HEK293 (cell line): Measurements from ENCODE around the gene ZNF462.
A peak's percentile ranks its signal among the peaks of the same experiment; 100 is the strongest.

Experiments
- CTCF ChIA-PET: fragments of 350-600 bp; formaldehyde crosslinking; extraction: SDS; loops from one replicate; lab custom pipeline; 2021; ENCODE audit warnings: antibody characterized with exemption; lab: Yijun Ruan, JAX
- POLR2A ChIA-PET: fragments of 300-600 bp; formaldehyde crosslinking; extraction: SDS; loops from one replicate; lab custom pipeline; 2020; ENCODE audit warnings: antibody characterized with exemption, inconsistent platforms; lab: Yijun Ruan, JAX
- H3K27ac ChIP-seq: fragments of 200-500 bp; sonication (Bioruptor generic); 2 replicates; pipeline ENCODE4 v1.5.1; 2014; ENCODE audit warnings: low read depth, low read length, control low read depth, inconsistent platforms; ENCODE audit errors: extremely low read depth
- H3K36me3 ChIP-seq, 2 experiments: fragments of 200-500 bp in 1 of 2; sonication (Bioruptor generic) in 1 of 2; 1 replicate in 1 of 2; 2 replicates in 1 of 2; pipeline ENCODE4 v1.5.1; 2014 to 2017; ENCODE audit warnings: inconsistent platforms in 2 of 2, low read length in 2 of 2; ENCODE audit not compliant: control insufficient read depth in 2 of 2, insufficient read depth in 1 of 2
- H3K4me1 ChIP-seq: fragments of 200-500 bp; sonication (Bioruptor generic); 2 replicates; pipeline ENCODE4 v1.5.1; 2014; ENCODE audit warnings: mild to moderate bottlenecking, low read length, inconsistent platforms; ENCODE audit not compliant: control insufficient read depth, insufficient read depth
- H3K4me3 ChIP-seq: 2 replicates; pipeline ENCODE4 v1.5.1; 2011; ENCODE audit warnings: low read depth, mild to moderate bottlenecking, control low read depth, low read length, moderate library complexity
- H3K9me3 ChIP-seq: fragments of 200-500 bp; sonication (Bioruptor generic); 2 replicates; pipeline ENCODE4 v1.5.1; 2014; ENCODE audit warnings: low read depth, low read length, inconsistent platforms; ENCODE audit not compliant: control insufficient read depth, insufficient read depth
- AEBP2 ChIP-seq: fragments of 450-650 bp; formaldehyde crosslinking; IDR thresholded peaks from 2 replicates; pipeline ENCODE4 v1.5.1; 2016; ENCODE audit warnings: missing biosample characterization, missing genetic modification characterization, borderline replicate concordance
- GLIS1 ChIP-seq: fragments of 450-650 bp; formaldehyde crosslinking; IDR thresholded peaks from 2 replicates; pipeline ENCODE4 v1.5.1; 2016; ENCODE audit warnings: missing biosample characterization, missing genetic modification characterization
- GLIS2 ChIP-seq: fragments of 450-650 bp; formaldehyde crosslinking; IDR thresholded peaks from 2 replicates; pipeline ENCODE4 v1.5.1; 2016; ENCODE audit warnings: missing biosample characterization, missing genetic modification characterization
- KLF7 ChIP-seq: fragments of 450-650 bp; formaldehyde crosslinking; IDR thresholded peaks from 2 replicates; pipeline ENCODE4 v1.5.1; 2016; ENCODE audit warnings: missing biosample characterization, missing genetic modification characterization, borderline replicate concordance
- MZF1 ChIP-seq: fragments of 450-650 bp; formaldehyde crosslinking; IDR thresholded peaks from 2 replicates; pipeline ENCODE4 v1.5.1; 2017; ENCODE audit warnings: missing biosample characterization, missing genetic modification characterization, borderline replicate concordance
- PRDM4 ChIP-seq: fragments of 450-650 bp; formaldehyde crosslinking; IDR thresholded peaks from 2 replicates; pipeline ENCODE4 v1.5.1; 2017; ENCODE audit warnings: missing biosample characterization, missing genetic modification characterization
- SP2 ChIP-seq: fragments of 450-650 bp; formaldehyde crosslinking; IDR thresholded peaks from 2 replicates; pipeline ENCODE4 v1.5.1; 2016; ENCODE audit warnings: missing biosample characterization, missing genetic modification characterization
- ZBTB10 ChIP-seq: fragments of 450-650 bp; formaldehyde crosslinking; IDR thresholded peaks from 2 replicates; pipeline ENCODE4 v1.5.1; 2016; ENCODE audit warnings: missing biosample characterization, missing genetic modification characterization
- ZBTB17 ChIP-seq: fragments of 450-650 bp; formaldehyde crosslinking; IDR thresholded peaks from 2 replicates; pipeline ENCODE4 v1.5.1; 2016; ENCODE audit warnings: missing biosample characterization, missing genetic modification characterization
- ZFP69B ChIP-seq: fragments of 450-650 bp; formaldehyde crosslinking; IDR thresholded peaks from 2 replicates; pipeline ENCODE4 v1.5.1; 2016; ENCODE audit warnings: missing biosample characterization, missing genetic modification characterization
- ZNF10 ChIP-seq: fragments of 450-650 bp; formaldehyde crosslinking; IDR thresholded peaks from 2 replicates; pipeline ENCODE4 v1.5.1; 2017; ENCODE audit warnings: missing biosample characterization, missing genetic modification characterization
- ZNF155 ChIP-seq: fragments of 450-650 bp; formaldehyde crosslinking; IDR thresholded peaks from 2 replicates; pipeline ENCODE4 v1.5.1; 2016; ENCODE audit warnings: missing biosample characterization, missing genetic modification characterization
- ZNF223 ChIP-seq: fragments of 450-650 bp; formaldehyde crosslinking; IDR thresholded peaks from 2 replicates; pipeline ENCODE4 v1.5.1; 2016; ENCODE audit warnings: missing biosample characterization, missing genetic modification characterization
- ZNF341 ChIP-seq: fragments of 450-650 bp; formaldehyde crosslinking; IDR thresholded peaks from 2 replicates; pipeline ENCODE4; 2016; ENCODE audit warnings: low read depth, missing biosample characterization, missing genetic modification characterization
- ZNF350 ChIP-seq: fragments of 450-650 bp; formaldehyde crosslinking; IDR thresholded peaks from 2 replicates; pipeline ENCODE4 v1.5.0; 2017; ENCODE audit warnings: missing biosample characterization, mild to moderate bottlenecking, missing genetic modification characterization
- ZNF394 ChIP-seq: fragments of 450-650 bp; formaldehyde crosslinking; IDR thresholded peaks from 2 replicates; pipeline ENCODE4 v1.5.1; 2016; ENCODE audit warnings: missing biosample characterization, missing genetic modification characterization, mild to moderate bottlenecking, moderate library complexity, borderline replicate concordance
- ZNF423 ChIP-seq: fragments of 450-650 bp; formaldehyde crosslinking; IDR thresholded peaks from 2 replicates; pipeline ENCODE4 v1.5.1; 2016; ENCODE audit warnings: missing biosample characterization, missing genetic modification characterization
- ZNF513 ChIP-seq: fragments of 450-650 bp; IDR thresholded peaks from 2 replicates; pipeline ENCODE4 v1.5.1; 2018; ENCODE audit warnings: missing biosample characterization, missing genetic modification characterization
- ZSCAN30 ChIP-seq: fragments of 450-650 bp; IDR thresholded peaks from 2 replicates; pipeline ENCODE4 v1.5.1; 2018; ENCODE audit warnings: missing biosample characterization, mild to moderate bottlenecking, missing genetic modification characterization, moderate library complexity
- ZSCAN4 ChIP-seq: fragments of 450-650 bp; formaldehyde crosslinking; IDR thresholded peaks from 2 replicates; pipeline ENCODE4 v1.5.1; 2017; ENCODE audit warnings: missing biosample characterization, missing genetic modification characterization

ZNF462 gene

GRCh38 chr9:106860721-106861639 is 2.0 kb upstream of the ZNF462 start (continued):
- TF ChIP-seq ZNF423 (tag by site-specific recombination): no peak
- peak; percentile 71 for TF ChIP-seq GLIS1
- no peak for TF ChIP-seq ZNF223 (tag by site-specific recombination)
- peak; percentile 86 for TF ChIP-seq ZNF341 (tag by site-specific recombination)
- peak; percentile 48; the same call in 1 of the 2 replicates for TF ChIP-seq GLIS2 (tag by site-specific recombination)
- peak; percentile 52 for TF ChIP-seq ZBTB17 (tag by site-specific recombination)
- no peak for TF ChIP-seq PRDM4 (tag by site-specific recombination)
- no peak for TF ChIP-seq AEBP2

- ChIA-PET POLR2A (interaction anchor here (0.5 to 7.3 kb wide), 5 partner anchors 11 to 150 kb away, joined by 3 to 45 read pairs (median 5); no protein-coding TSS in a partner anchor), CTCF (interaction anchor here (0.8 to 1.1 kb wide), 2 partner anchors 33 to 44 kb away, joined by 4 to 5 read pairs; no protein-coding TSS in a partner anchor)
- H3K27ac ChIP-seq: peak overlapping the region; percentile 68; the same call in 1 of the 2 replicates
- no peaks in the 10 kb centered on the region for H3K36me3 ChIP-seq
- H3K4me3 ChIP-seq: peak overlapping the region; percentile 66
- TF ChIP-seq ZSCAN30 (tag by site-specific recombination): no peak
- H3K4me1 ChIP-seq: peaks cover 2% of the 10 kb centered on the region; the same call in 1 of the 2 replicates
- H3K9me3 ChIP-seq: no peaks in the 10 kb centered on the region
Observed at GRCh38 chr9:106861640-106862109, 1.3 kb upstream of the ZNF462 start.

GRCh38 chr9:106862110-106862820 is 701 bp upstream of the ZNF462 start:
- POLR2A ChIA-PET: interaction anchor here (0.7 to 7.3 kb wide), 4 partner anchors 10 to 506 kb away, joined by 3 to 45 read pairs (median 6); no protein-coding TSS in a partner anchor
- Histone ChIP-seq H3K4me3 (peak overlapping the region; percentile 66), H3K9me3 (no peaks in the 10 kb centered on the region), H3K4me1 (peaks cover 2% of the 10 kb centered on the region; the same call in 1 of the 2 replicates), H3K27ac (peak overlapping the region; percentile 68; the same call in 1 of the 2 replicates), H3K36me3 (no peaks in the 10 kb centered on the region)
- CTCF ChIA-PET: interaction anchor here (0.6 to 1.1 kb wide), 6 partner anchors 21 to 310 kb away, joined by 3 to 5 read pairs (median 4); no protein-coding TSS in a partner anchor
- TF ChIP-seq ZNF10: no peak
- peak; percentile 22; the same call in 1 of the 2 replicates for TF ChIP-seq SP2 (tag by site-specific recombination)
- peak; percentile 58; the same call in 1 of the 2 replicates for TF ChIP-seq ZBTB17 (tag by site-specific recombination)
- TF ChIP-seq MZF1 (tag by site-specific recombination): no peak
- TF ChIP-seq ZSCAN4 (tag by site-specific recombination): no peak
- peak; percentile 65 for TF ChIP-seq ZBTB10 (tag by site-specific recombination)
- TF ChIP-seq ZFP69B (tag by site-specific recombination): 0 out of 2 replicates have a peak, but pooled peaks have one; percentile 10
- TF ChIP-seq ZNF155 (tag by site-specific recombination): no peak
- peak; percentile 65 for TF ChIP-seq ZNF513 (tag by site-specific recombination)
- TF ChIP-seq KLF7: no peak
- TF ChIP-seq ZNF394 (tag by site-specific recombination): peak; percentile 94
- no peak for TF ChIP-seq ZNF350 (tag by site-specific recombination)
